H1 (cell line): ENCODE data around the gene CPSF7. TPM values are rescaled to one million over a fixed set of nuclear protein-coding genes. Genes with fewer than 3 reads are reported as not detected.

Experiments
- CTCF ChIA-PET: fragments of 300-600 bp; sonication (Branson Sonifier 250); formaldehyde crosslinking; loops from one replicate; lab custom pipeline; 2021; ENCODE audit not compliant: partially characterized antibody; lab: Charles Lee
- POLR2A ChIA-PET: fragments of 300-600 bp; sonication (Branson Sonifier 250); formaldehyde crosslinking; loops from one replicate; lab custom pipeline; 2021; ENCODE audit warnings: inconsistent platforms; ENCODE audit not compliant: partially characterized antibody; lab: Charles Lee
- DNase-seq, 2 experiments: peaks; one replicate each; pipeline versions ENCODE4 v3.0.0 to v3.0.0-alpha.2; 2010 to 2022; ENCODE audit warnings: low spot score in 2 of 2, low read depth in 1 of 2, mixed read lengths in 1 of 2
- FAIRE-seq: peaks from 2 replicates; lab custom pipeline; 2011; peaks lifted over from hg19 to GRCh38; lab: Jason Lieb, UNC
- H2AFZ ChIP-seq: 2 replicates; pipeline ENCODE4 v1.8.1; 2012; ENCODE audit warnings: low read length, inconsistent platforms
- H2AK5ac ChIP-seq: 2 replicates; pipeline ENCODE4 v1.6.1; 2013; ENCODE audit warnings: low read depth, low read length
- H2BK120ac ChIP-seq: replicated peaks from 2 replicates; pipeline ENCODE3; 2013; ENCODE audit warnings: low read depth, low read length, inconsistent platforms
- H2BK12ac ChIP-seq: 2 replicates; pipeline ENCODE4 v1.6.1; 2013; ENCODE audit warnings: low read depth, low read length
- H2BK15ac ChIP-seq: 2 replicates; pipeline ENCODE4 v1.6.1; 2013; ENCODE audit warnings: low read length
- H2BK20ac ChIP-seq: 2 replicates; pipeline ENCODE4 v1.6.1; 2013; ENCODE audit warnings: low read length
- H2BK5ac ChIP-seq: 2 replicates; pipeline ENCODE4 v1.6.1; 2013; ENCODE audit warnings: low read depth, low read length
- H3K14ac ChIP-seq: 2 replicates; pipeline ENCODE4 v1.6.1; 2013; ENCODE audit warnings: inconsistent platforms; ENCODE audit not compliant: insufficient read length
- H3K18ac ChIP-seq: 2 replicates; pipeline ENCODE4 v1.6.1; 2013; ENCODE audit warnings: low read length; ENCODE audit errors: extremely low read depth
- H3K23ac ChIP-seq: 2 replicates; pipeline ENCODE4 v1.6.1; 2013; ENCODE audit warnings: inconsistent platforms; ENCODE audit not compliant: insufficient read length
- H3K23me2 ChIP-seq: 2 replicates; pipeline ENCODE4 v1.6.1; 2013; ENCODE audit warnings: low read depth, low read length
- H3K27ac ChIP-seq: 2 replicates; pipeline ENCODE4 v1.6.1; 2011; ENCODE audit warnings: low read depth, low read length, inconsistent platforms
- H3K27me3 ChIP-seq, 4 experiments: replicated peaks in 1 of 4; 1 replicate in 1 of 4; 2 replicates in 3 of 4; pipeline versions ENCODE4 v1.6.1 to v1.8.1; 2011 to 2013; ENCODE audit warnings: low read length in 3 of 4, mild to moderate bottlenecking in 3 of 4, inconsistent platforms in 2 of 4, mixed read lengths in 2 of 4, moderate library complexity in 1 of 4; ENCODE audit not compliant: control insufficient read depth in 3 of 4, insufficient read depth in 3 of 4; ENCODE audit errors: extremely low read depth in 1 of 4
- H3K36me3 ChIP-seq, 4 experiments: 2 replicates each; pipeline versions ENCODE4 v1.6.1 to v1.8.1; 2011 to 2013; ENCODE audit warnings: mild to moderate bottlenecking in 4 of 4, low read length in 3 of 4, moderate library complexity in 2 of 4, control low read depth in 1 of 4, inconsistent platforms in 1 of 4; ENCODE audit not compliant: insufficient read depth in 4 of 4, control insufficient read depth in 2 of 4
- H3K4ac ChIP-seq: replicated peaks from 2 replicates; pipeline ENCODE3; 2013; ENCODE audit warnings: low read length, low read depth, mixed read lengths, inconsistent platforms; ENCODE audit not compliant: insufficient read length
- H3K4me1 ChIP-seq, 4 experiments: replicated peaks in 1 of 4; 1 replicate in 1 of 4; 2 replicates in 3 of 4; pipeline versions ENCODE4 v1.6.1 to v1.8.1; 2011 to 2013; ENCODE audit warnings: low read length in 3 of 4, inconsistent platforms in 2 of 4, mixed read lengths in 1 of 4; ENCODE audit not compliant: insufficient read depth in 4 of 4, control insufficient read depth in 3 of 4
- H3K4me2 ChIP-seq, 2 experiments: 2 replicates each; pipeline versions ENCODE4 v1.6.1 to v1.8.1; 2011 to 2013; ENCODE audit warnings: low read depth in 2 of 2, low read length in 2 of 2, control low read depth in 1 of 2, inconsistent platforms in 1 of 2, mild to moderate bottlenecking in 1 of 2; ENCODE audit not compliant: insufficient read depth in 1 of 2
- H3K4me3 ChIP-seq, 4 experiments: fragments of 200-600, 300-600 bp in 1 of 4; sonication (generic), shearing (Covaris generic), sonication (Bioruptor Twin) in 1 of 4; 2 replicates each; pipeline versions ENCODE4 v1.5.1 to v1.8.1; 2011 to 2016; ENCODE audit warnings: low read length in 4 of 4, low read depth in 3 of 4, control low read depth in 2 of 4, inconsistent platforms in 2 of 4, mild to moderate bottlenecking in 2 of 4, mixed read lengths in 1 of 4, moderate library complexity in 1 of 4; ENCODE audit not compliant: insufficient read depth in 2 of 4; ENCODE audit errors: extremely low read depth in 1 of 4
- H3K56ac ChIP-seq: replicated peaks from 2 replicates; pipeline ENCODE3; 2013; ENCODE audit warnings: low read depth, mild to moderate bottlenecking, mixed read lengths, low read length, inconsistent platforms; ENCODE audit not compliant: insufficient read length
- H3K79me1 ChIP-seq: 2 replicates; pipeline ENCODE4 v1.6.1; 2013; ENCODE audit warnings: low read depth, low read length, control low read depth
- H3K79me2 ChIP-seq, 2 experiments: 2 replicates each; pipeline versions ENCODE4 v1.6.1 to v1.8.1; 2012 to 2013; ENCODE audit warnings: low read length in 2 of 2, mild to moderate bottlenecking in 2 of 2, inconsistent platforms in 1 of 2; ENCODE audit not compliant: insufficient read depth in 2 of 2, control insufficient read depth in 1 of 2
- H3K9ac ChIP-seq, 4 experiments: replicated peaks in 1 of 4; 1 replicate in 1 of 4; 2 replicates in 3 of 4; pipeline versions ENCODE4 v1.6.1 to v1.8.1; 2011 to 2013; ENCODE audit warnings: low read depth in 3 of 4, low read length in 3 of 4, control low read depth in 2 of 4, mild to moderate bottlenecking in 2 of 4, moderate library complexity in 2 of 4, inconsistent platforms in 1 of 4; ENCODE audit errors: extremely low read depth in 1 of 4
- H3K9me3 ChIP-seq, 2 experiments: 2 replicates each; pipeline versions ENCODE4 v1.6.1 to v1.8.1; 2012 to 2013; ENCODE audit warnings: mild to moderate bottlenecking in 2 of 2, moderate library complexity in 2 of 2, control low read depth in 1 of 2, inconsistent platforms in 1 of 2, low read depth in 1 of 2, low read length in 1 of 2, mixed read lengths in 1 of 2; ENCODE audit not compliant: insufficient read depth in 2 of 2
- H4K20me1 ChIP-seq, 2 experiments: replicated peaks in 1 of 2; 2 replicates each; pipeline versions ENCODE3 to v1.8.1; 2011 to 2013; ENCODE audit warnings: inconsistent platforms in 2 of 2, low read length in 2 of 2, mild to moderate bottlenecking in 1 of 2; ENCODE audit not compliant: insufficient read depth in 2 of 2, control insufficient read depth in 1 of 2
- H4K5ac ChIP-seq: 2 replicates; pipeline ENCODE4 v1.6.1; 2013; ENCODE audit warnings: low read length, low read depth, mixed read lengths, inconsistent platforms; ENCODE audit not compliant: insufficient read length
- H4K8ac ChIP-seq: 2 replicates; pipeline ENCODE4 v1.8.0; 2013; ENCODE audit warnings: mild to moderate bottlenecking, moderate library complexity, low read length, inconsistent platforms; ENCODE audit not compliant: insufficient read depth; ENCODE audit errors: extremely low read depth
- H4K91ac ChIP-seq: replicated peaks from 2 replicates; pipeline ENCODE3; 2013; ENCODE audit warnings: low read length, mixed read lengths, inconsistent platforms; ENCODE audit not compliant: insufficient read length
- ASH2L ChIP-seq: fragments of 200-600, 300-600 bp; sonication (generic); IDR thresholded peaks from one replicate; pipeline ENCODE4 v1.7.1; 2017; ENCODE audit warnings: low read length
- CBX5 ChIP-seq: fragments of 300-800, 300-1000 bp; sonication (generic); IDR thresholded peaks from 2 replicates; pipeline ENCODE4 v1.7.1; 2016; ENCODE audit warnings: antibody characterized with exemption, low read length, low read depth
- GTF2F1 ChIP-seq: IDR thresholded peaks from 2 replicates; pipeline ENCODE4 v1.6.1; 2012; ENCODE audit warnings: low read depth, low read length, improper control_type of control experiment, borderline replicate concordance
- KDM1A ChIP-seq: fragments of 200-600, 300-600 bp; sonication (generic); IDR thresholded peaks from 2 replicates; pipeline ENCODE4 v1.7.1; 2016; ENCODE audit warnings: mild to moderate bottlenecking, low read length, borderline replicate concordance
- POU5F1 ChIP-seq: IDR thresholded peaks from 2 replicates; pipeline ENCODE4 v1.6.1; 2011; ENCODE audit warnings: low read depth, mild to moderate bottlenecking, low read length, moderate library complexity
- SAP30 ChIP-seq: fragments of 300-600 bp; sonication (generic); IDR thresholded peaks from 2 replicates; pipeline ENCODE4 v1.7.1; 2012; ENCODE audit warnings: low read length, moderate library complexity, mild to moderate bottlenecking, inconsistent platforms; ENCODE audit not compliant: insufficient read depth, insufficient replicate concordance
- SP1 ChIP-seq: IDR thresholded peaks from 2 replicates; pipeline ENCODE4 v1.6.1; 2011; ENCODE audit warnings: low read depth, low read length
- SP2 ChIP-seq: IDR thresholded peaks from 2 replicates; pipeline ENCODE4 v1.6.1; 2012; ENCODE audit warnings: mild to moderate bottlenecking, low read length, inconsistent platforms
- SP4 ChIP-seq: IDR thresholded peaks from 2 replicates; pipeline ENCODE4 v1.6.1; 2012; ENCODE audit warnings: low read length, inconsistent platforms
- SRF ChIP-seq: IDR thresholded peaks from 2 replicates; pipeline ENCODE4 v1.6.1; 2011; ENCODE audit warnings: mild to moderate bottlenecking, low read depth, low read length, moderate library complexity
- TEAD4 ChIP-seq: IDR thresholded peaks from 2 replicates; pipeline ENCODE4 v1.6.1; 2012; ENCODE audit warnings: low read depth, low read length, inconsistent platforms, mixed read lengths
- WGBS, 2 experiments: shearing (Covaris generic) in 1 of 2; methylation state at CpG; one replicate each; pipeline versions ENCODE4 v1.1.6 to v1.1.7; 2013 to 2015; ENCODE audit warnings: low lambda C conversion rate in 2 of 2, mixed read lengths in 2 of 2, inconsistent platforms in 1 of 2, low coverage in 1 of 2, missing lambda C conversion rate in 1 of 2; ENCODE audit not compliant: insufficient replicate concordance in 2 of 2, insufficient coverage in 1 of 2, insufficient read length in 1 of 2; ENCODE audit errors: extremely low coverage in 1 of 2, missing lambda C conversion rate in 1 of 2; 5-methylcytosine and 5-hydroxymethylcytosine counted together
- polyA plus RNA-seq, 7 experiments: library from polyadenylated mRNA; depleted of rRNA in 3 of 7; stranded (reverse) in 5 of 7; unstranded in 2 of 7; fragments of >200 nt in 5 of 7; fragments of 200-250 nt in 2 of 7; gene quantifications; 1 replicate in 5 of 7; 2 replicates in 1 of 7; 4 replicates in 1 of 7; pipeline versions ENCODE4 v1.2.1 to v1.2.3, GENCODE V29; 2011 to 2013; ENCODE audit warnings: missing spikeins in 2 of 7, mixed read lengths in 2 of 7
- total RNA-seq: library from RNA; stranded (reverse); fragmentation: NEBNext Ultra II Directional; extraction: Animal tissue kit (Norgen Biotek cat#: 25700); gene quantifications from 2 replicates; pipeline ENCODE4 v1.2.1, GENCODE V29; 2021
- TF ChIP-seq, protein P1 (sequence below): IDR thresholded peaks from 2 replicates; pipeline ENCODE4 v1.6.1; 2011; ENCODE audit warnings: low read length, improper control_type of control experiment

The CPSF7 gene
- total and polyA plus RNA-seq, 2 of the 8 experiments (the other 6 are each of a cell fraction or from before 2014, with no cell fraction given), result 95.9 to 122 TPM

DNA sequence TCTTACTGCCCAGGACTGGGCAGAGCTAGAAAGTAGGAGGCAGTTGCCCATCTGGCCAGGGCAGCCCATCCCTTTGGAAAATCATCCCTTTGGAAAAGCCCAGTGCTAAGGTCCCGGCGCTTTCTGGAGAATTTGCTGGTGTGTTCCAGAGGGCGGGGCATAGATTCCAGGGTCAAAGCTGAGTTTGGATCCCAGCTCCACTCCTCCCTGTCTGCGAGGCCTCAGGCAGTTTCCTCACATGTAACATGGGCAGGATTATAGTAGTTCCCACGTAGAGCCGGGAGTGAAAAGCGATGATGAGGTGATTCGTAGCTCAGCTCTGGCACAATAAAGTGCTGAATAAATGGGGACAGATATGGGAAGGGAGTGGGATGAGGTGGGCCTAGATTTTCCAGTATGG is 47.4 kb upstream of the CPSF7 start:
- H2AFZ ChIP-seq, result no peak overlapping the region
- CTCF ChIA-PET, result interaction anchor here (0.7 to 57.8 kb wide), 33 partner anchors 9 to 272 kb away, joined by 3 to 2106 read pairs (median 5); partner anchors contain the start of gene LRRC10B
- DNase-seq, result no peak
- TF ChIP-seq POU5F1, result no peak
- no peak for TF ChIP-seq SRF
- TF ChIP-seq, protein P1, sequence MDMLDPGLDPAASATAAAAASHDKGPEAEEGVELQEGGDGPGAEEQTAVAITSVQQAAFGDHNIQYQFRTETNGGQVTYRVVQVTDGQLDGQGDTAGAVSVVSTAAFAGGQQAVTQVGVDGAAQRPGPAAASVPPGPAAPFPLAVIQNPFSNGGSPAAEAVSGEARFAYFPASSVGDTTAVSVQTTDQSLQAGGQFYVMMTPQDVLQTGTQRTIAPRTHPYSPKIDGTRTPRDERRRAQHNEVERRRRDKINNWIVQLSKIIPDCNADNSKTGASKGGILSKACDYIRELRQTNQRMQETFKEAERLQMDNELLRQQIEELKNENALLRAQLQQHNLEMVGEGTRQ, result no peak
- no peak for TF ChIP-seq TEAD4
- no peak for TF ChIP-seq SP4
- TF ChIP-seq SP2, result no peak
- no peak for TF ChIP-seq SP1
- no peak for TF ChIP-seq KDM1A
- TF ChIP-seq CBX5, result no peak
- TF ChIP-seq GTF2F1, result no peak
- no peak for TF ChIP-seq ASH2L
- no peak for TF ChIP-seq SAP30

More for the DNA sequence above, 47.4 kb upstream of the CPSF7 start:
- Histone ChIP-seq H4K91ac (no peak overlapping the region), H2BK12ac (peak overlapping the region; percentile 76; the same call in 1 of the 2 replicates), H3K4me3 (no peak overlapping the region), H3K9ac (no peak overlapping the region), H2BK20ac (no peak overlapping the region), H4K20me1 (peaks cover 0 to 2% of the 10 kb centered on the region in 2 experiments), H3K23ac (no peak overlapping the region), H3K56ac (no peak overlapping the region), H2BK5ac (no peak overlapping the region), H2BK15ac (0 out of 2 replicates have a peak overlapping the region, but pooled peaks have one; percentile 72), H3K23me2 (no peaks in the 10 kb centered on the region), H3K27me3 (no peaks in the 10 kb centered on the region), H3K27ac (no peak overlapping the region), H3K4me1 (peaks cover 0 to 13% (median 6%) of the 10 kb centered on the region in 4 experiments; a peak in 4 of 7 replicates), H3K9me3 (no peaks in the 10 kb centered on the region), H3K18ac (no peak overlapping the region), H4K8ac (no peak overlapping the region), H4K5ac (no peak overlapping the region), H3K36me3 (no peaks in the 10 kb centered on the region), H3K14ac (no peak overlapping the region), H3K4ac (no peak overlapping the region), H2AK5ac (no peak overlapping the region), H3K79me2 (no peaks in the 10 kb centered on the region), H3K79me1 (no peaks in the 10 kb centered on the region), H2BK120ac (no peak overlapping the region), H3K4me2 (peak overlapping the region in 1 of 2 experiments; percentile 52; a peak in 1 of 4 replicates)
- WGBS, 2 experiments, result 83% methylated on average over 8 of the region's 8 CpGs; no CpG with 5 or more reads in 1 of the 2 experiments
- POLR2A ChIA-PET, result interaction anchor here (0.7 to 2.8 kb wide), 7 partner anchors 35 to 288 kb away, joined by 3 to 9 read pairs (median 4); partner anchors contain the start of genes CPSF7 and SDHAF2
- no peak for FAIRE-seq
